GM12878 (cell line): Measurements from ENCODE around the gene IRF1. TPM values are rescaled to one million over a fixed set of nuclear protein-coding genes. Genes with fewer than 3 reads are reported as not detected.
A peak's percentile ranks its signal among the peaks of the same experiment; 100 is the strongest.

ENCODE experiments used
- ATAC-seq: fragments of 200-7000 bp; cut with Tn5 transposase; 3 replicates; pipeline ENCODE4 v1.9.1; 2020; ENCODE audit warnings: mild to moderate bottlenecking, moderate library complexity
- BruUV-seq: library from RNA; stranded (reverse); fragments of 400-500 nt; replicated peaks from 2 replicates; lab custom pipeline; 2021; lab: Mats Ljungman, UMichigan
- CTCF ChIA-PET: fragments of 300-600 bp; sonication (Branson Sonifier 250); formaldehyde crosslinking; extraction: SDS; loops from one replicate; lab custom pipeline; 2021; ENCODE audit warnings: inconsistent platforms; lab: Yijun Ruan, JAX
- POLR2A ChIA-PET: fragments of 350-600 bp; formaldehyde crosslinking; extraction: SDS; loops from one replicate; lab custom pipeline; 2021; ENCODE audit warnings: inconsistent platforms; lab: Charles Lee
- RAD21 ChIA-PET: fragments of 300-600 bp; sonication (Branson Sonifier 250); formaldehyde crosslinking; loops from one replicate; lab custom pipeline; 2023; ENCODE audit warnings: antibody characterized with exemption; ENCODE audit not compliant: unreplicated experiment; lab: Charles Lee
- SMC1A ChIA-PET: fragments of 300-600 bp; sonication (Branson Sonifier 250); formaldehyde crosslinking; loops from one replicate; lab custom pipeline; 2023; ENCODE audit not compliant: unreplicated experiment, uncharacterized antibody; lab: Charles Lee
- DNase-seq: peaks from one replicate; pipeline ENCODE4 v3.0.0-alpha.2; 2011; ENCODE audit warnings: low read depth, low spot score
- FAIRE-seq: peaks from 3 replicates; lab custom pipeline; 2011; peaks lifted over from hg19 to GRCh38; lab: Jason Lieb, UNC
- H2AFZ ChIP-seq: 2 replicates; pipeline ENCODE4 v1.6.0; 2011; ENCODE audit warnings: low read depth, low read length, control low read depth; ENCODE audit not compliant: control insufficient read depth
- H3K27ac ChIP-seq: 2 replicates; pipeline ENCODE4 v1.5.1; 2011; ENCODE audit warnings: control low read depth; ENCODE audit not compliant: control insufficient read depth, insufficient read depth
- H3K27me3 ChIP-seq, 2 experiments: replicated peaks in 1 of 2; 2 replicates each; pipeline versions ENCODE4 v1.6.0 to v1.6.1; 2011; ENCODE audit warnings: low read length in 1 of 2; ENCODE audit not compliant: control insufficient read depth in 2 of 2, insufficient read depth in 2 of 2
- H3K36me3 ChIP-seq, 2 experiments: 2 replicates each; pipeline ENCODE4 v1.5.1; 2011; ENCODE audit warnings: low read length in 1 of 2; ENCODE audit not compliant: control insufficient read depth in 2 of 2, insufficient read depth in 2 of 2
- H3K4me1 ChIP-seq: 2 replicates; pipeline ENCODE4 v1.6.1; 2011; ENCODE audit warnings: mild to moderate bottlenecking, low read length, moderate library complexity, mixed read lengths; ENCODE audit not compliant: control insufficient read depth, insufficient read depth
- H3K4me2 ChIP-seq: 2 replicates; pipeline ENCODE4 v1.6.0; 2011; ENCODE audit warnings: control low read depth; ENCODE audit not compliant: control insufficient read depth, insufficient read depth
- H3K4me3 ChIP-seq: fragments of 200-600 bp; sonication (generic); 2 replicates; pipeline ENCODE4 v1.5.1; 2016
- H3K79me2 ChIP-seq: 2 replicates; pipeline ENCODE4 v1.6.0; 2011; ENCODE audit warnings: low read length; ENCODE audit not compliant: control insufficient read depth, insufficient read depth
- H3K9ac ChIP-seq: 2 replicates; pipeline ENCODE4 v1.8.0; 2011; ENCODE audit warnings: low read length, control low read depth, mixed read lengths; ENCODE audit not compliant: control insufficient read depth, insufficient read depth
- H3K9me3 ChIP-seq: replicated peaks from 3 replicates; pipeline ENCODE4 v1.5.1; 2011; ENCODE audit warnings: mild to moderate bottlenecking, low read length; ENCODE audit not compliant: control insufficient read depth, insufficient read depth
- H4K20me1 ChIP-seq: 2 replicates; pipeline ENCODE4 v1.6.0; 2011; ENCODE audit not compliant: control insufficient read depth, insufficient read depth
- ASH2L ChIP-seq: fragments of 300-600, 200-600 bp; sonication (generic); IDR thresholded peaks from 2 replicates; pipeline ENCODE4 v1.6.1; 2017; ENCODE audit warnings: low read depth, mild to moderate bottlenecking, borderline replicate concordance
- BCL3 ChIP-seq: IDR thresholded peaks from 2 replicates; pipeline ENCODE4 v1.6.1; 2011; ENCODE audit warnings: borderline replicate concordance, low read depth, mild to moderate bottlenecking, moderate library complexity, low read length; ENCODE audit not compliant: insufficient read depth, poor library complexity, severe bottlenecking
- CBX5 ChIP-seq: sonication (generic); IDR thresholded peaks from 2 replicates; pipeline ENCODE4 v1.6.1; 2016; ENCODE audit warnings: low read depth, moderate library complexity, mild to moderate bottlenecking, inconsistent platforms
- CEBPB ChIP-seq, 2 experiments: fragments of 150-350 bp in 1 of 2; IDR thresholded peaks; 2 replicates each; pipeline ENCODE4 v1.6.1; 2012 to 2014; ENCODE audit warnings: low read depth in 2 of 2, low read length in 2 of 2, borderline replicate concordance in 1 of 2, inconsistent platforms in 1 of 2
- EED ChIP-seq: sonication (generic); IDR thresholded peaks from 2 replicates; pipeline ENCODE4 v1.6.1; 2016; ENCODE audit warnings: antibody characterized with exemption, low read depth
- HDGF ChIP-seq: fragments of 450-650 bp; IDR thresholded peaks from 2 replicates; pipeline ENCODE4 v1.6.1; 2016; ENCODE audit warnings: antibody characterized with exemption
- IKZF2 ChIP-seq, 2 experiments: fragments of 450-650 bp; IDR thresholded peaks; 2 replicates each; pipeline ENCODE4 v1.6.1; 2017; ENCODE audit warnings: mild to moderate bottlenecking in 2 of 2, moderate library complexity in 2 of 2
- NR2C1 ChIP-seq: fragments of 450-650 bp; IDR thresholded peaks from 2 replicates; pipeline ENCODE4 v1.6.1; 2017; ENCODE audit warnings: antibody characterized with exemption, mild to moderate bottlenecking, moderate library complexity
- RELA ChIP-seq: fragments of 450-650 bp; IDR thresholded peaks from 2 replicates; pipeline ENCODE4 v1.8.0; 2014; ENCODE audit warnings: borderline replicate concordance; ENCODE audit not compliant: partially characterized antibody
- SREBF1 ChIP-seq: IDR thresholded peaks from 2 replicates; pipeline ENCODE4 v1.6.1; 2012; ENCODE audit warnings: mild to moderate bottlenecking, low read length
- USF2 ChIP-seq: IDR thresholded peaks from 2 replicates; pipeline ENCODE4 v1.6.1; 2011; ENCODE audit warnings: low read depth, low read length, improper control_type of control experiment, borderline replicate concordance
- YBX1 ChIP-seq: fragments of 450-650 bp; IDR thresholded peaks from 2 replicates; pipeline ENCODE4 v1.6.1; 2016; ENCODE audit warnings: antibody characterized with exemption
- WGBS: methylation state at CpG from one replicate; pipeline ENCODE4 v1.1.6; 2016; ENCODE audit warnings: low lambda C conversion rate; ENCODE audit not compliant: insufficient replicate concordance, insufficient coverage; ENCODE audit errors: missing lambda C conversion rate; 5-methylcytosine and 5-hydroxymethylcytosine counted together
- in situ Hi-C: fragments of 300-500 bp; cut with MboI; formaldehyde crosslinking; loops from 9 replicates; pipeline ENCODE4 v1.14.3; 2018; ENCODE audit warnings: mixed read lengths
- intact Hi-C: fragments of 100-400 bp; cut with micrococcal nuclease; formaldehyde crosslinking; loops from one replicate; pipeline ENCODE4 v1.14.2; 2022; ENCODE audit not compliant: unreplicated experiment
- polyA plus RNA-seq, 11 experiments: library from polyadenylated mRNA; depleted of rRNA in 4 of 11; unstranded in 6 of 11; stranded (reverse) in 5 of 11; fragments of >200 nt; fragmentation: Nextera tagmentation in 4 of 11; fragmentation: Illumina TruSeq in 1 of 11; extraction: Ambion mirVana in 4 of 11; extraction: Trizol in 1 of 11; gene quantifications; 1 replicate in 1 of 11; 2 replicates in 10 of 11; pipeline versions ENCODE4 v1.2.1 to v1.2.3, GENCODE V29; 2011 to 2016; ENCODE audit warnings: inconsistent platforms in 2 of 11, missing spikeins in 2 of 11, low read depth in 1 of 11
- total RNA-seq, 4 experiments: library from RNA; depleted of rRNA in 3 of 4; stranded (reverse); fragments of >200 nt in 3 of 4; fragmentation: Illumina TruSeq in 1 of 4; extraction: Trizol in 1 of 4; gene quantifications; 2 replicates each; pipeline versions ENCODE4 v1.2.1 to v1.2.3, GENCODE V29; 2013 to 2021

Gene IRF1
- total and polyA plus RNA-seq, 10 of the 15 experiments (the other 5 are each of a cell fraction or from before 2014, with no cell fraction given): 6.9 to 68.0 (median 49.6) TPM

- ChIA-PET CTCF (interaction anchor here (0.6 kb wide), 1 partner anchor 56 kb away, joined by 3 read pairs; no protein-coding TSS in a partner anchor), POLR2A (no interaction called here), RAD21 (interaction anchor here (0.6 to 1.4 kb wide), 2 partner anchors 12 to 52 kb away, joined by 3 to 4 read pairs; no protein-coding TSS in a partner anchor), SMC1A (no interaction called here)
- TF ChIP-seq NR2C1: no peak
- TF ChIP-seq CEBPB (IDR thresholded peaks at IDR 0.05; ENCODE audit: borderline replicate concordance in 1 of 2, low read depth in 2 of 2, low read length in 2 of 2): no peak
- no peak for TF ChIP-seq CBX5
- TF ChIP-seq EED: no peak
- TF ChIP-seq IKZF2 (IDR thresholded peaks at IDR 0.05): no peak
- no peak for TF ChIP-seq SREBF1
- TF ChIP-seq HDGF: no peak
- TF ChIP-seq BCL3: no peak
- TF ChIP-seq RELA: no peak
- TF ChIP-seq YBX1: no peak
- no peak for TF ChIP-seq USF2
- TF ChIP-seq ASH2L: no peak
- Histone ChIP-seq H3K4me1 (peaks cover 13% of the 10 kb centered on the region), H3K9ac (no peak overlapping the region), H3K79me2 (peaks cover 17% of the 10 kb centered on the region), H3K27me3 (no peaks in the 10 kb centered on the region), H3K27ac (no peak overlapping the region), H3K9me3 (no peaks in the 10 kb centered on the region), H3K4me2 (no peak overlapping the region), H4K20me1 (peaks cover 2% of the 10 kb centered on the region; the same call in 1 of the 2 replicates), H2AFZ (no peak overlapping the region), H3K4me3 (no peak overlapping the region), H3K36me3 (peaks cover 14 to 19% of the 10 kb centered on the region in 2 experiments)
- intact Hi-C loops (no loop called here), in situ Hi-C loops (no loop called here)
- FAIRE-seq (no peak), DNase-seq (no peak), ATAC-seq (peak; percentile 15)
- 94% methylated on average over 5 of the region's 5 CpGs for WGBS
- BruUV-seq: no TSS peak
Measured at GRCh38 chr5:132444841-132445639, 45.5 kb downstream of the IRF1 start.
